WTC11 (cell line): ENCODE results near the gene SAMM50.

Experiments used
- ETV6 ChIP-seq: sonication (generic); formaldehyde crosslinking; IDR thresholded peaks from 2 replicates; pipeline ENCODE4 v1.8.1; 2022; ENCODE audit warnings: mild to moderate bottlenecking, missing genetic modification reagents
- ZNF317 ChIP-seq: sonication (generic); formaldehyde crosslinking; IDR thresholded peaks from 2 replicates; pipeline ENCODE4 v1.8.1; 2023; ENCODE audit warnings: low read depth, mild to moderate bottlenecking, moderate library complexity, missing genetic modification reagents, borderline replicate concordance
- TF ChIP-seq, protein P1 (sequence below): fragments of 200-600 bp; IDR thresholded peaks from 2 replicates; pipeline ENCODE4 v1.8.0; 2022; ENCODE audit warnings: antibody characterized with exemption
- TF ChIP-seq, protein P2 (sequence below): sonication (generic); formaldehyde crosslinking; IDR thresholded peaks from 2 replicates; pipeline ENCODE4 v1.8.1; 2022; ENCODE audit warnings: low read depth, missing genetic modification reagents, borderline replicate concordance
- TF ChIP-seq, protein P3 (sequence below): sonication (generic); formaldehyde crosslinking; IDR thresholded peaks from 2 replicates; pipeline ENCODE4 v1.8.1; 2022; ENCODE audit warnings: low read depth, mild to moderate bottlenecking, moderate library complexity, missing genetic modification reagents, borderline replicate concordance

DNA sequence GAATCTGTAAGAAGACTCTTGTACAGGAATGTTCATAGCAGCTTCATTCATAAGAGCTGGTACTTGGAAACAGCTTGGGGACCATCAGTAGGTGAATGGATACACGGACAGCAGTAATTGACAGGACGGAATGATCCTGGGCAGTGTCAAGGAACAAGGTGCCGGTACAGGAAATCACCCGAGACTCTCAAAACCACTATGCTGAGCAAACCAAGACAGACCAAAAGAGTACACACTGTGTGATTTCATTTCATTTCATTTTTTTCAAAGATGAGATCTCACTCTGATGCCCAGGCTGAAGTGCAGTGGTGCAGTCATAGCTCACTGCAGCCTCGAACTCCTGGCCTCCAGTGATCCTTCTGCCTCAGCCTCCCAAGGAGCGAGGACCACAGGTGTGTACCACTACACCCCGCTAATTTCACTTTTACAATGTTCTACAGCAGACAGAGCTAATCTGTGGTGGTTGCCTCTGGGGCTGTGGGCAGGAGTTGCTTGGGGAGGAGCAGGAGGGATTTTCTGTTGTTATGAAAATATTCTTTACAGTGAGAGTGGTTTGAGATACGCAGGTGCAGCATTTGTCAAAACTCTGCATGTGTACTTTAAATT, 84.4 kb downstream of the SAMM50 start:
- TF ChIP-seq, protein P1, sequence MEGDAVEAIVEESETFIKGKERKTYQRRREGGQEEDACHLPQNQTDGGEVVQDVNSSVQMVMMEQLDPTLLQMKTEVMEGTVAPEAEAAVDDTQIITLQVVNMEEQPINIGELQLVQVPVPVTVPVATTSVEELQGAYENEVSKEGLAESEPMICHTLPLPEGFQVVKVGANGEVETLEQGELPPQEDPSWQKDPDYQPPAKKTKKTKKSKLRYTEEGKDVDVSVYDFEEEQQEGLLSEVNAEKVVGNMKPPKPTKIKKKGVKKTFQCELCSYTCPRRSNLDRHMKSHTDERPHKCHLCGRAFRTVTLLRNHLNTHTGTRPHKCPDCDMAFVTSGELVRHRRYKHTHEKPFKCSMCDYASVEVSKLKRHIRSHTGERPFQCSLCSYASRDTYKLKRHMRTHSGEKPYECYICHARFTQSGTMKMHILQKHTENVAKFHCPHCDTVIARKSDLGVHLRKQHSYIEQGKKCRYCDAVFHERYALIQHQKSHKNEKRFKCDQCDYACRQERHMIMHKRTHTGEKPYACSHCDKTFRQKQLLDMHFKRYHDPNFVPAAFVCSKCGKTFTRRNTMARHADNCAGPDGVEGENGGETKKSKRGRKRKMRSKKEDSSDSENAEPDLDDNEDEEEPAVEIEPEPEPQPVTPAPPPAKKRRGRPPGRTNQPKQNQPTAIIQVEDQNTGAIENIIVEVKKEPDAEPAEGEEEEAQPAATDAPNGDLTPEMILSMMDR = no peak
- no peak for TF ChIP-seq ETV6 (CRISPR knock-in tag)
- TF ChIP-seq, protein P2, sequence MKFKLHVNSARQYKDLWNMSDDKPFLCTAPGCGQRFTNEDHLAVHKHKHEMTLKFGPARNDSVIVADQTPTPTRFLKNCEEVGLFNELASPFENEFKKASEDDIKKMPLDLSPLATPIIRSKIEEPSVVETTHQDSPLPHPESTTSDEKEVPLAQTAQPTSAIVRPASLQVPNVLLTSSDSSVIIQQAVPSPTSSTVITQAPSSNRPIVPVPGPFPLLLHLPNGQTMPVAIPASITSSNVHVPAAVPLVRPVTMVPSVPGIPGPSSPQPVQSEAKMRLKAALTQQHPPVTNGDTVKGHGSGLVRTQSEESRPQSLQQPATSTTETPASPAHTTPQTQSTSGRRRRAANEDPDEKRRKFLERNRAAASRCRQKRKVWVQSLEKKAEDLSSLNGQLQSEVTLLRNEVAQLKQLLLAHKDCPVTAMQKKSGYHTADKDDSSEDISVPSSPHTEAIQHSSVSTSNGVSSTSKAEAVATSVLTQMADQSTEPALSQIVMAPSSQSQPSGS (CRISPR knock-in tag) = no peak
- no peak for TF ChIP-seq ZNF317 (CRISPR knock-in tag)
- TF ChIP-seq, protein P3, sequence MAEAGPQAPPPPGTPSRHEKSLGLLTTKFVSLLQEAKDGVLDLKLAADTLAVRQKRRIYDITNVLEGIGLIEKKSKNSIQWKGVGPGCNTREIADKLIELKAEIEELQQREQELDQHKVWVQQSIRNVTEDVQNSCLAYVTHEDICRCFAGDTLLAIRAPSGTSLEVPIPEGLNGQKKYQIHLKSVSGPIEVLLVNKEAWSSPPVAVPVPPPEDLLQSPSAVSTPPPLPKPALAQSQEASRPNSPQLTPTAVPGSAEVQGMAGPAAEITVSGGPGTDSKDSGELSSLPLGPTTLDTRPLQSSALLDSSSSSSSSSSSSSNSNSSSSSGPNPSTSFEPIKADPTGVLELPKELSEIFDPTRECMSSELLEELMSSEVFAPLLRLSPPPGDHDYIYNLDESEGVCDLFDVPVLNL (CRISPR knock-in tag) = no peak
